ENCODE results near the gene P4HA2.

The P4HA2 gene

DNA sequence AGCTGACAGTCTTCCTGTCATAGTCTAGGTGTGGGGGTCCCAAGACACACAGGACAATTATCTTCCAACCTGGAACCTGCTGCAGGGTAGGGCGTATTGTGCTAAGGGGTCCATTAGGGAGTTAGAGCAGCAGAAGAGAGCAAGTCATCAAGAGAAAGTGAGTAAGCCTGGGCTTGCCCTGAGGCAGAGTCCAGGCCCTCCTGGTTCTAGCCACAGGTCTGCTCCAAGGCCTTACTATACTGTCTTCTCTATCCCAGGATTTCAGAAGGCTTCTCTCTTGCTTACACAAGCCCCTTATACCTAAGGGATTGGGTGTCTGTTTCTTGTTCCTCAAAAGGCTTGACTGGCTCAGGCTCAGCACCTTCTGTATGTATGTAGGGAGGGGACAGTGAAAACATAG, 7.7 kb downstream of the P4HA2 start:
- no peak for DNase-seq (ENCODE audit: low read depth)

DNA sequence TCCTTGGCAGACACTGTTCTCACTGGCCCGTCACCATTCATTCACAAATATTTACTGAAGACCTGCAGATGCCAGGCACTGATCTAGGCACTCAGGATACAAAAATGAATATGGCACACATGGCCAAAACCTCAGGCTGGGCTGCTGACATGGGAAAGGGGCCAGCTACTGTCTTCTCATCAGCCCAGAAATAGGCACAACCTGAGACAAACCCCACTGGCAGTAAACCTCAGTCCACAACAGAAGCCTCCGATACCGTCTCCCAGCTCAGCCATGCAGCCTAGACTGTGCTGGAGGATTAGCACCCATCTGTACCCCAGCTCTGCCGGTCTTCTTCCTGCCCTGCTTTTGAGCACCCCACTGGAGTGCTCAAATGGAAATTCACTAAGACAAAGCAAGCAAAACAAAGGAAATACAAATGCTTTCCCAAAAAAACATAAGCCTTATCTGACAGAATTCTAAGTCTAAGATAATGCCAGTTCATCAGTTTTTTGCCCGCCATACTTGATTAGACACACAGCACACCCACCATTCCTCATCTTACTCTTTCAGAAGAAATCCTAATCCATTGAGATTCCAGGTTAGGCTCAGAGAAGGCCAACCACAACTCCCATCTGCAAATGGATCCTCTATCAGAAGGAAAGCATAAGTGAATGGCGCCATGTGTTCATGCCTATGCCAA, 8.2 kb downstream of the P4HA2 start:
- H3K4me3 ChIP-seq (ENCODE audit: control insufficient read depth, low read depth, low read length) = no peak overlapping the region
- TF ChIP-seq, protein P1, sequence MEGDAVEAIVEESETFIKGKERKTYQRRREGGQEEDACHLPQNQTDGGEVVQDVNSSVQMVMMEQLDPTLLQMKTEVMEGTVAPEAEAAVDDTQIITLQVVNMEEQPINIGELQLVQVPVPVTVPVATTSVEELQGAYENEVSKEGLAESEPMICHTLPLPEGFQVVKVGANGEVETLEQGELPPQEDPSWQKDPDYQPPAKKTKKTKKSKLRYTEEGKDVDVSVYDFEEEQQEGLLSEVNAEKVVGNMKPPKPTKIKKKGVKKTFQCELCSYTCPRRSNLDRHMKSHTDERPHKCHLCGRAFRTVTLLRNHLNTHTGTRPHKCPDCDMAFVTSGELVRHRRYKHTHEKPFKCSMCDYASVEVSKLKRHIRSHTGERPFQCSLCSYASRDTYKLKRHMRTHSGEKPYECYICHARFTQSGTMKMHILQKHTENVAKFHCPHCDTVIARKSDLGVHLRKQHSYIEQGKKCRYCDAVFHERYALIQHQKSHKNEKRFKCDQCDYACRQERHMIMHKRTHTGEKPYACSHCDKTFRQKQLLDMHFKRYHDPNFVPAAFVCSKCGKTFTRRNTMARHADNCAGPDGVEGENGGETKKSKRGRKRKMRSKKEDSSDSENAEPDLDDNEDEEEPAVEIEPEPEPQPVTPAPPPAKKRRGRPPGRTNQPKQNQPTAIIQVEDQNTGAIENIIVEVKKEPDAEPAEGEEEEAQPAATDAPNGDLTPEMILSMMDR (conservative IDR thresholded peaks at IDR 0.05; ENCODE audit: control insufficient read depth, insufficient read depth, low read depth, low read length) = no peak
- no peak for DNase-seq (ENCODE audit: low read depth)

More for the DNA sequence above, 7.7 kb downstream of the P4HA2 start:
- H3K4me3 ChIP-seq (ENCODE audit: control insufficient read depth, low read depth, low read length) = no peak overlapping the region
- TF ChIP-seq, protein P1 (conservative IDR thresholded peaks at IDR 0.05; ENCODE audit: control insufficient read depth, insufficient read depth, low read depth, low read length) = no peak

DNA sequence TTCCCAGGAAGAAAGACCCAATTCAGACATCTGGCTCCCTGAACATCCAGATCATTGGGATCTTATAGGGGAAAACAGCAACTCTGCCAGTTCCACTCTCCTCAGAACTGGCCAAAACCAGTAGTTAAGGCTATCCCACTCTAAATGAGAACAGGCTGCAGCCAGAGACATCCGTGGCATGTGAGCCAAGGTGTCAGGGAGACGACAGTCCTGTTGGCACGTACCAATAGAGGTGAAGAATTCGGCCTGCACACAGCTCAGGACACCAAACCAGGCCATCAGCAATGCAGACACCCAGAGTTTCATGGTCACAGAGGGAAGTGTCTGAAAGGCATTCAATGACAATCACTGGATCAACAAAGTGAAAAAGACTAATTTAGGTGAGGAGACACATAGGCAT, 9.3 kb downstream of the P4HA2 start:
- TF ChIP-seq, protein P1 (conservative IDR thresholded peaks at IDR 0.05; ENCODE audit: control insufficient read depth, insufficient read depth, low read depth, low read length) = no peak
- no peak overlapping the region for H3K4me3 ChIP-seq (ENCODE audit: control insufficient read depth, low read depth, low read length)
- no peak for DNase-seq (ENCODE audit: low read depth)

DNA sequence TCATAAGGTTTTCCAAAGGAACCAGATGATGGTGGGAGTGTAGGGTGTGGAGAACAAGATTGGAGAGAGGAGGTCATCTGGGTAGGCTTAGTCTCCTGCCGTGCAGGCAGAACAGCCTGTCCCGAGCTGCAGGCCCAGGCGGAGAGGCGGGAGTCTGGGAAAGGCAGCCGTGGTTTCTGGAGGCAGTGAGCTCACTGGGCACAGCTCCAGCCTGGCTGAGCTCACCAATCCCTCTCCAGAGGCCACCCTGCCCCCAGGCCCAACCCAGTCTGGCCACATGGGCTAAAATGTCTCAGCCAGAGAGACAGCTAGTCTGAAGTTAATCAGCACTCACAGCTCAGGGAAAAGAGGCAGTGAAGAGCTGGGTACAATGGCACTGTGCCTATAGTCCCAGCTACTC, 12.3 kb downstream of the P4HA2 start:
- DNase-seq (ENCODE audit: low read depth) = peak; percentile 99
- H3K4me3 ChIP-seq (ENCODE audit: control insufficient read depth, low read depth, low read length) = no peak overlapping the region
- TF ChIP-seq, protein P1 (conservative IDR thresholded peaks at IDR 0.05; ENCODE audit: control insufficient read depth, insufficient read depth, low read depth, low read length) = no peak

DNA sequence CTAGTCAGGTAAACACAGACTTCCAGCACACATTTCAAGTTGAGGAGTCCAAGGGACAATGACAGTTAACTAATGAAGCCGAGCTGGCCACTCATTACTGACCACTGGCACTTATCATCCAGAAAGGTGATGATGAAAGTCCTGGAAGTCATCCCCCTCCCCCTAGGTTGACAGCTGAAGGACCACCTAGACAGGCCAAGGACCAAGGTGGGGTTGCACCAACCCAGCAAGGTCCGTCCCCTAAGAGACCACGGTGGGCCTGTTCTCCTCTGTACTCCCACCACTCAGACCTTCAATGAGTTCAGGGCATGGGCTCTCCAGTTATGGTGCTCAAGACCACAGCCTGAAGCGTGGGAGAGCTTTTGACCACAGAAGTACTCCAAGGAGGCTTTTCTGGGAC, 13.2 kb downstream of the P4HA2 start:
- TF ChIP-seq, protein P1 (conservative IDR thresholded peaks at IDR 0.05; ENCODE audit: control insufficient read depth, insufficient read depth, low read depth, low read length) = no peak
- no peak overlapping the region for H3K4me3 ChIP-seq (ENCODE audit: control insufficient read depth, low read depth, low read length)
- DNase-seq (ENCODE audit: low read depth) = no peak

DNA sequence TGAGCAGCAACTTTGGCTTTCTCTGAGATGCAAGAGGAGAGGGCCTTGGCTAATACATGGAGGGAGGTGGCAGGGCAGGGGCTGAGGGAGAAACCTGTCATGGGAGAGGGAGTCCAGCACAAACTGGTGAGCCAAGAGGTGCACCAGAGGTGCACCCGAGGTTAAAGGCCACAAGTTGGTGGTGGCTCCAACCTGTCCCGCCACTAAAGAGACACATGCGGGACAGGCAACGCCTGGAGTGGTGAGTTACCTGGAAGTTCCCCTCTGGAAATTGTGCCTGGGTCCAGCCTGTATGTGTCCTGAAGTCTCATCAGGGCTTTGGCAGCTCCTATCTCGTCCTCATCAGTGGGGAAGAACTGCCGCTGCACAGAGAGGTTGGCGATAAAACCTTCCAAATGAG, 14.0 kb downstream of the P4HA2 start:
- TF ChIP-seq, protein P1 (conservative IDR thresholded peaks at IDR 0.05; ENCODE audit: control insufficient read depth, insufficient read depth, low read depth, low read length) = no peak
- no peak for DNase-seq (ENCODE audit: low read depth)
- H3K4me3 ChIP-seq (ENCODE audit: control insufficient read depth, low read depth, low read length) = no peak overlapping the region

DNA sequence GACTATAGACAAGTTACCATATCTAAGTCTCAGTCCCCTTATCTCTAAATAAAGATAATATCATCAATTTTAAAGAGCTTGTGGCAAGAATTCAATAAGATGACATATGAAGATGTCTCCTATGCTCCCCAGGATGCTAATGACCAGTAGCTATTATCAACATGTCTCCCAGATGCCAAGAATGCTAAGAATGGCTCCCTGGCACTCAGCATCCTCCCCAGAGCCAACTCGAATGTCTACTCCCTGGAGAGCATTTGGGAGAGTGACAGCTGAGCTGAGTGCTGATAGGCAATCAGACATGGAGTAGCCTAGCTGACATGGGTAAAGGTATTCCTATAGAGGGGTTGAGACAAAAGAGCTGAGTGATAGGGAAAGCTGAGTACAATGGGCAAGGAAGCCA, 15.9 kb downstream of the P4HA2 start:
- H3K4me3 ChIP-seq (ENCODE audit: control insufficient read depth, low read depth, low read length) = no peak overlapping the region
- DNase-seq (ENCODE audit: low read depth) = no peak
- TF ChIP-seq, protein P1 (conservative IDR thresholded peaks at IDR 0.05; ENCODE audit: control insufficient read depth, insufficient read depth, low read depth, low read length) = no peak

Data from fibroblast of mammary gland (primary cell).